Kidney epithelial cell (primary cell): ENCODE data around the gene PHACTR3. TPM values are rescaled to one million over a fixed set of nuclear protein-coding genes. Genes with fewer than 3 reads are reported as not detected.

Experiments
- DNase-seq: peaks from one replicate; pipeline ENCODE4 v3.0.0-alpha.2; 2010; ENCODE audit warnings: low read depth
- H3K27me3 ChIP-seq: 2 replicates; pipeline ENCODE4 v1.6.0; 2011; ENCODE audit warnings: low read length; ENCODE audit not compliant: control insufficient read depth, insufficient read depth
- H3K36me3 ChIP-seq: 2 replicates; pipeline ENCODE4 v1.5.1; 2011; ENCODE audit warnings: low read length; ENCODE audit not compliant: control insufficient read depth, insufficient read depth
- H3K4me3 ChIP-seq: 2 replicates; pipeline ENCODE4 v1.5.1; 2011; ENCODE audit warnings: low read depth, mild to moderate bottlenecking, control low read depth, low read length
- total RNA-seq: library from RNA; depleted of rRNA; stranded (reverse); fragments of >200 nt; gene quantifications from 2 replicates; pipeline ENCODE4 v1.2.3, GENCODE V29; 2015
- TF ChIP-seq, protein P1 (sequence below): IDR thresholded peaks from 2 replicates; pipeline ENCODE4 v1.5.1; 2011; ENCODE audit warnings: mild to moderate bottlenecking, moderate library complexity, low read length, control low read depth, inconsistent platforms; ENCODE audit not compliant: insufficient read depth, poor library complexity, severe bottlenecking

The PHACTR3 gene
- total RNA-seq, 1 donor from 2014 or later: not detected

GRCh38 chr20:59827138-59828056 is 223.1 kb downstream of the PHACTR3 start:
- TF ChIP-seq, protein P1, sequence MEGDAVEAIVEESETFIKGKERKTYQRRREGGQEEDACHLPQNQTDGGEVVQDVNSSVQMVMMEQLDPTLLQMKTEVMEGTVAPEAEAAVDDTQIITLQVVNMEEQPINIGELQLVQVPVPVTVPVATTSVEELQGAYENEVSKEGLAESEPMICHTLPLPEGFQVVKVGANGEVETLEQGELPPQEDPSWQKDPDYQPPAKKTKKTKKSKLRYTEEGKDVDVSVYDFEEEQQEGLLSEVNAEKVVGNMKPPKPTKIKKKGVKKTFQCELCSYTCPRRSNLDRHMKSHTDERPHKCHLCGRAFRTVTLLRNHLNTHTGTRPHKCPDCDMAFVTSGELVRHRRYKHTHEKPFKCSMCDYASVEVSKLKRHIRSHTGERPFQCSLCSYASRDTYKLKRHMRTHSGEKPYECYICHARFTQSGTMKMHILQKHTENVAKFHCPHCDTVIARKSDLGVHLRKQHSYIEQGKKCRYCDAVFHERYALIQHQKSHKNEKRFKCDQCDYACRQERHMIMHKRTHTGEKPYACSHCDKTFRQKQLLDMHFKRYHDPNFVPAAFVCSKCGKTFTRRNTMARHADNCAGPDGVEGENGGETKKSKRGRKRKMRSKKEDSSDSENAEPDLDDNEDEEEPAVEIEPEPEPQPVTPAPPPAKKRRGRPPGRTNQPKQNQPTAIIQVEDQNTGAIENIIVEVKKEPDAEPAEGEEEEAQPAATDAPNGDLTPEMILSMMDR: no peak
- no peaks in the 10 kb centered on the region for H3K36me3 ChIP-seq
- DNase-seq: no peak
- no peak overlapping the region for H3K4me3 ChIP-seq
- H3K27me3 ChIP-seq: no peaks in the 10 kb centered on the region

GRCh38 chr20:59828125-59829053 is 224.0 kb downstream of the PHACTR3 start:
- Histone ChIP-seq H3K36me3 (no peaks in the 10 kb centered on the region), H3K27me3 (no peaks in the 10 kb centered on the region)

GRCh38 chr20:59829054-59829785 is 224.9 kb downstream of the PHACTR3 start:
- TF ChIP-seq, protein P1: no peak
- DNase-seq: no peak

More at GRCh38 chr20:59828125-59829053, 224.0 kb downstream of the PHACTR3 start:
- DNase-seq: no peak
- H3K4me3 ChIP-seq: no peak overlapping the region
- TF ChIP-seq, protein P1: no peak

DNA sequence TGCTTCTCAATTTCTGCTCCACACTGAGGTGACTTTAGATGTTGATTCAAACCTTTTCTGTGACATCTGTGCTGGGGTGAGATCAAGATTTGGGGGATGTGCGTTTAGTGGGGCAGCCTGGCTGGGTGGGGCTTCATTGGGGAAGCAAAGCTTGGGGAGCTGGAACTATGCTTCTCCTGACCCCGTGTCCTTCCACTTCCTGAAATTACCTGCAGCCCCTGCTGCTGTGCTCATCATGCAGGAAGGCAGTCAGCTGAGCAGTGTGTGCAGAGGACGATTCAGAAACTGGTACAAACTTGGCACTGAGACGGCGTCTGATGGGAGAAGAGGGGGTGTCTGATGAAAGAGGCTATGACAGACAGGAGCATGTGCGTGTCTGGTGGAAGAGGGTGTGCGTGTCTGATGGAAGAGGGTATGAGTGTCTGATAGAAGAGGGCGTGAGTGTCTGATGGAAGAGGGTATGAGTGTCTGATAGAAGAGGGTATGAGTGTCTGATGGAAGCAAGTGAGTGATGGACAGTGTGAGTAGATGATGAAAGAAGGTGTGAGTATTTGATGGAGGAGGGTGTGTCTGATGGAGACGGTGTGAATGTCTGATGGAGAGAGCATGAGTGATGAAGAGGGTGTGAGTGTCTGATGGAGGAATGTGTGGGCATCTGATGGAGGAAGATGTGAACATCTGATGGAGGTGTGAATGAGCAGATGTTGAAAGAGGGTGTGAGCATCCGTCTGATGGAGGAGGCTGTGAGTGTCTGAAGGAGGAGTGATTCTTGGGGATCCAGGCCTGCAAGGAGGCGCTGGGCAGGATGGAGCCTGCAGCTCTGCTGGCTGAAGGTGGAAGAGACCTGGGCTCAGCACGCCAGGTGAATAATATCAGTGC is 225.7 kb downstream of the PHACTR3 start:
- Histone ChIP-seq H3K36me3 (no peaks in the 10 kb centered on the region), H3K4me3 (no peak overlapping the region), H3K27me3 (no peaks in the 10 kb centered on the region)
- no peak for DNase-seq
- TF ChIP-seq, protein P1: no peak

More at GRCh38 chr20:59829054-59829785, 224.9 kb downstream of the PHACTR3 start:
- H3K4me3 ChIP-seq: no peak overlapping the region
- no peaks in the 10 kb centered on the region for H3K36me3 ChIP-seq
- H3K27me3 ChIP-seq: no peaks in the 10 kb centered on the region

GRCh38 chr20:59830665-59831023 is 226.3 kb downstream of the PHACTR3 start:
- Histone ChIP-seq H3K36me3 (no peaks in the 10 kb centered on the region), H3K4me3 (no peak overlapping the region), H3K27me3 (no peaks in the 10 kb centered on the region)
- no peak for DNase-seq
- TF ChIP-seq, protein P1: no peak
